ENCODE measurements around the gene CPD.

CPD gene

DNA sequence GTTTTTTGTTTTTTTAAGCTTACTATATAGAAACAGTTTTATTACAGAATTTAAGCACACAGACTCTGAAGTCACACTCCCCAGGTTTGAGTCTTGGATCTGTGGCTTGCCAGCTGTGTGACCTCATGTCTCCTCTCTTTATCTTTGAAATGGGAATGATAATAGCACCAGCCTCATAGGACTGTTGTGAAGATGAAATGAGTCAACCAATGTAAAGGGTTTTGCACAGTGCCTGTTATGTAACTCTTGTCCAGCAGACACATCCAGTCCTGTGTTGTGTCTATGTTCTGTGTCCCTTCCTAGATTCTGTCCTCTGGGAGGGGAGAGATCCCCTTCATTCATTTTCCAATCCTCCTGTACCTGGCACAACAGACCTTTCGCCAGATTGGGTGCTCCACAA, 3.1 kb upstream of the CPD start:
- no peak for DNase-seq (ENCODE audit: low read depth, low spot score)
- CTCF ChIA-PET: no interaction called here
- no peak overlapping the region for H3K4me3 ChIP-seq (ENCODE audit: low read depth, low read length)
- POLR2A ChIA-PET: no interaction called here
- TF ChIP-seq, protein P1, sequence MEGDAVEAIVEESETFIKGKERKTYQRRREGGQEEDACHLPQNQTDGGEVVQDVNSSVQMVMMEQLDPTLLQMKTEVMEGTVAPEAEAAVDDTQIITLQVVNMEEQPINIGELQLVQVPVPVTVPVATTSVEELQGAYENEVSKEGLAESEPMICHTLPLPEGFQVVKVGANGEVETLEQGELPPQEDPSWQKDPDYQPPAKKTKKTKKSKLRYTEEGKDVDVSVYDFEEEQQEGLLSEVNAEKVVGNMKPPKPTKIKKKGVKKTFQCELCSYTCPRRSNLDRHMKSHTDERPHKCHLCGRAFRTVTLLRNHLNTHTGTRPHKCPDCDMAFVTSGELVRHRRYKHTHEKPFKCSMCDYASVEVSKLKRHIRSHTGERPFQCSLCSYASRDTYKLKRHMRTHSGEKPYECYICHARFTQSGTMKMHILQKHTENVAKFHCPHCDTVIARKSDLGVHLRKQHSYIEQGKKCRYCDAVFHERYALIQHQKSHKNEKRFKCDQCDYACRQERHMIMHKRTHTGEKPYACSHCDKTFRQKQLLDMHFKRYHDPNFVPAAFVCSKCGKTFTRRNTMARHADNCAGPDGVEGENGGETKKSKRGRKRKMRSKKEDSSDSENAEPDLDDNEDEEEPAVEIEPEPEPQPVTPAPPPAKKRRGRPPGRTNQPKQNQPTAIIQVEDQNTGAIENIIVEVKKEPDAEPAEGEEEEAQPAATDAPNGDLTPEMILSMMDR (IDR thresholded peaks at IDR 0.05; ENCODE audit: insufficient read depth, low read length, missing control alignments): no peak

DNA sequence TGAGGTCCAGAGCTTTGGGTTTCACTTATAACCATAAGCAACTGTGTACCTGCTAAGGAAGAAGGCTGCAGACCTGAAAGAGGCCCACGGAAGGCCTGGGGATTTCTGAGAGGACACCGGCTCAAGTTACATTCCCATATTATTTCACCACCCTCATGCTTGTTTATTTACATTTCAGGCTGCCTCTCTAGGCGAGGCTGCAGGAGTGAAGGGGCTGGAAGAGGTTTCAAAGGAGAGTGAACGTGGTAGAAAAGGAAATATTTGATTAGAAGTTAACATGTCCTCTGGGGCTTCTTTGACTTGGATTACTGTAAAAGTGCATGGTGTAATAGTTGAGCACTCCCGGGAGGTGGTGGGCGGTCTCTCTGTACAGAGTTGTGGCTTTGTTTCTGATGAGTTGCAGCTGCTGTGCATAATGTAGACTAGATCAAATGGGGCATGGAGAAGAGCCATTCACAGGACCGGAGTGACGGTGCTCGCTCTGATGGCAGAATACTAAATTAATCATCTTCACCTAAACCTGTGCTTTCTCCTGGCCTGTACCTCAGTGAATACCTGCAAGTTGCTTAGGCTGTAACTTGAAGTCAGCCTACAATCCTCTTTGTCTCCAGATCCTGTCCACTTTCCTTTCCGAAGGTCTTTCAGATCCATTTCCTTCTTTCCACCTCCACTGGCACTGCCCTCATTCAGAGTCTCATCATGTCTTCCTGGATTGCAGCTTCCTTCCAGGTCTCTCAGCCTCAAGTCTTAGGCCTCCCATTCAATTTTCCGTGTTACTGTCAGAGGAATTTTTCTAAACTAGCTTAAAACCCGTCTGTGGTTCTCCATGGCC, 1.9 kb upstream of the CPD start:
- ChIA-PET CTCF (interaction anchor here (1.2 to 2.4 kb wide), 3 partner anchors 11 to 101 kb away, joined by 3 to 8 read pairs (median 4); partner anchors contain the start of gene GOSR1), POLR2A (no interaction called here)
- no peak overlapping the region; the same call in 1 of the 2 replicates for H3K4me3 ChIP-seq (ENCODE audit: low read depth, low read length)
- TF ChIP-seq, protein P1 (IDR thresholded peaks at IDR 0.05; ENCODE audit: insufficient read depth, low read length, missing control alignments): no peak
- DNase-seq (ENCODE audit: low read depth, low spot score): peak; percentile 44

GRCh38 chr17:30377574-30378240, 1.0 kb upstream of the CPD start:
- POLR2A ChIA-PET: no interaction called here
- TF ChIP-seq, protein P1 (IDR thresholded peaks at IDR 0.05; ENCODE audit: insufficient read depth, low read length, missing control alignments): no peak
- CTCF ChIA-PET: interaction anchor here (1.4 to 2.4 kb wide), 2 partner anchors 16 to 100 kb away, joined by 4 to 8 read pairs; partner anchors contain the start of gene GOSR1
- H3K4me3 ChIP-seq (ENCODE audit: low read depth, low read length): peak overlapping the region; percentile 62
- DNase-seq (ENCODE audit: low read depth, low spot score): no peak

DNA sequence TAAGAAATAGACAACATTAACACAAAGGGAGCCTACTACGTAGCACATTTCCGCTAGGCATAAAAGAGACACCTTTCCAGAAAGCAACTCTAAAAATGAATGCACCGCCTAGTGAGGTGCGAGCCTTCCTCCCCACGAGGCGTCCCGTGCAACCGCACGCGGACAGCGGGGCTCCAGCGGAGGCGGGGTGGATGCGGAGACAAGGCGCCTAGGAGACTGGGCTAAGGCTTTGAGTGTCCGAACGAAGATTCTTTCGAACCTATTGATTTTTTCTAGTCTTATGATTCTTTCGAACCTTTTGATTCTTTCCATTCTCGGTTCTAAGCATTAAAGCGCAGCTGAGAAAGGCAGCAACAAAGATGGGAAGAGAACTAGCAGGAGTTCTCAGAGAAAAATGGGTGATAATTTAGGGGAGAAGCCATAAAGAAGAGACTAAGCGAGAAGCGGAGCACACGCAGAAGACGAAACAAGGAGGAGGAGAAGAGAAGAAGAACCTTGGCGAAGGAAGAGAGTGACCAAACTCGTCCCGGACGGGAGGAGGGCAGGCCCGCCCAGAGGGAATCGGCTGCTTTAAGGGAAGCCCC, 394 bp upstream of the CPD start:
- ChIA-PET CTCF (interaction anchor here (1.6 to 2.4 kb wide), 2 partner anchors 39 to 99 kb away, joined by 6 to 8 read pairs; partner anchors contain the start of gene GOSR1), POLR2A (no interaction called here)
- TF ChIP-seq, protein P1 (IDR thresholded peaks at IDR 0.05; ENCODE audit: insufficient read depth, low read length, missing control alignments): no peak
- DNase-seq (ENCODE audit: low read depth, low spot score): no peak
- peak overlapping the region; percentile 62 for H3K4me3 ChIP-seq (ENCODE audit: low read depth, low read length)

DNA sequence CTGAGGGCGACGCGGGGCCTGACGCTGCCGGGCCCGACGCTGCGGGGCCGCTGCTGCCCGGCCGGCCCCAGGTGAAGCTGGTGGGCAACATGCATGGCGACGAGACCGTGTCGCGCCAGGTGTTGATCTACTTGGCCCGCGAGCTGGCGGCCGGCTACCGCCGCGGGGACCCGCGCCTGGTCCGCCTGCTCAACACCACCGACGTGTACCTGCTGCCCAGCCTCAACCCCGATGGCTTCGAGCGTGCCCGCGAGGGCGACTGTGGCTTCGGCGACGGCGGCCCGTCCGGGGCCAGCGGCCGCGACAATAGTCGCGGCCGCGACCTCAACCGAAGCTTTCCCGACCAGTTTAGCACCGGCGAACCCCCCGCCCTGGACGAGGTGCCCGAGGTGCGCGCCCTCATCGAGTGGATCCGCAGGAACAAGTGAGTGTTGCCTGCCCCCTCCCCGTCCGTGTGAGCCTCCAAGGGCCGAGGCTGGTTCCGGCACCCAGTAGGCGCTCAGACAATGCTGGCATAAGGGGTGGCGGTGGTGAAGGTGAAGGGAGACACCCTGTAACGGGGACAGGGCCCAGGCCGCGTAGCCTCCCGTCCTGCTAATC, 676 bp downstream of the CPD start:
- ChIA-PET CTCF (interaction anchor here (0.7 to 1.6 kb wide), 2 partner anchors 40 to 256 kb away, joined by 3 to 6 read pairs; no protein-coding TSS in a partner anchor), POLR2A (no interaction called here)
- peak overlapping the region; percentile 71 for H3K4me3 ChIP-seq (ENCODE audit: low read depth, low read length)
- TF ChIP-seq, protein P1 (IDR thresholded peaks at IDR 0.05; ENCODE audit: insufficient read depth, low read length, missing control alignments): no peak
- DNase-seq (ENCODE audit: low read depth, low spot score): no peak

Data from AG04449 (cell line).